Measurements from ENCODE around the gene ELMOD3.
"Not testable (repeated sequence)": the region's sequence is repeated elsewhere in the genome, so short reads cannot be mapped to it uniquely, and the experiment has no call there.

ELMOD3 gene

DNA sequence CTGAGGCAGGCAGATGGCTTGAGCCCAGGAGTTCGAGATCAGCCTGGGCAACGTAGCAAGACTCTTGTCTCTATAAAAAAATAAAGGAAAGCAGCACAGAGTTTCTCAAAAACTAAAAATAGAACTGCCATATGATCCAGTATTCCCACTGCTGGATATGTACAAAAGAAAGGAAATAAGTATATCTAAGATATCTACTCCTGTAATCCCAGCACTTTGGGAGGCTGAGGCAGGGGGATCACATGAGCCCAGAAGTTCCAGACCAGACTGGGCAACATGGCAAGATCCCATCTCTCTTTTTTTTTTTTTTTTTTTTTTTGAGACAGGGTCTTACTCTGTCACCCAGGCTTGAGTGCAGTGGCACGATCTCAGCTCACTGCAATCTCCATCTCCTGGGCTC, 24.9 kb upstream of the ELMOD3 start:
- not testable (repeated sequence) for DNase-seq

DNA sequence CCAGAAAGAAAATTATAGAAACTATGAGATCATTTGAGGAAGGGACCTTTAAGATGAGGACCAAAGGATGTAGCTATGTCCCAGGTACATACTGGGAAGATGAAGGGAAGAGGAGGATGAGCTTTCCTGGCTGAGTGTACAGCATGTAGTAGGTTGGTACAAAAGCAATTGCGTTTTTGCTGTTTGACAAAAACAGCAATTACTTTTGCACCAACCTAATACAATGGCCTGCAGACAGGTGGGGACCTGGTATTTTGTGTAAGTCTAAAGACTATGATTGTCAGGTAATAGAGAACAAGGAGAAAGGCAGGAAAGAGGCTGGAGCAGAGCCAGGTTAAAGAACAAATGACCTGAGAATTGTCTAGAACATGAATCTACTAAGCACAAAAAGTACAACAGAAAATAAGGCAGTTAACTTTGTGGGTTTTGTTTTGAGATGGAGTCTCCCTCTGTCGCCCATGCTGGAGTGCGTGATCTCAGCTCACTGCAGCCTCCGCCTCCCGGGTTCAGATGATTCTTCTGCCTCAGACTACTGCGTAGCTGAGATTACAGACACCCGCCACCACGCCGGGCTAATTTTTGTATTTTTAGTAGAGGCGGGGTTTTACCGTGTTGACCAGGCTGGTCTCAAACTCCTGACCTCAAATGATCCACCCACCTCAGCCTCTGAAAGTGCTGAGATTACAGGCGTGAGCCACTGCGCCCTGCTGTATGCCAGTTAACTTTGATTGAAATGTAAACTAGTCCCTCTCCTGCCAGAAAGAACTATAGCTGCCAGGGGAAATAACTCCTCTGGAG, 23.5 kb upstream of the ELMOD3 start:
- DNase-seq: no peak

DNA sequence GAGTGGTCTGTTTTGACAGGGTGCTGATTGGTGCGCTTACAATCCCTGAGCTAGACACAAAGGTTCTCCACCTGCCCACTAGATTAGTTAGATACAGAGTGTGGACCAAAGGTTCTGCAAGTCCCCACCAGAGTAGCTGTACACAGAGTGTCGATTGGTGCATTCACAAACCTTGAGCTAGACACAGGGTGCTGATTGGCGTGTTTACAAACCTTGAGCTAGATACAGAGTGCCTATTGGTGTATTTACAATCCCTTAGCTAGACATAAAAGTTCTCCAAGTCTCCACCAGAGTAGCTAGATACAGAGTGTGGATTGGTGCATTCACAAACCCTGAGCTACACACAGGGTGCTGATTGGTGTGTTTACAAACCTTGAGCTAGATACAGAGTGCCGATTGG, 20.7 kb upstream of the ELMOD3 start:
- not testable (repeated sequence) for DNase-seq

DNA sequence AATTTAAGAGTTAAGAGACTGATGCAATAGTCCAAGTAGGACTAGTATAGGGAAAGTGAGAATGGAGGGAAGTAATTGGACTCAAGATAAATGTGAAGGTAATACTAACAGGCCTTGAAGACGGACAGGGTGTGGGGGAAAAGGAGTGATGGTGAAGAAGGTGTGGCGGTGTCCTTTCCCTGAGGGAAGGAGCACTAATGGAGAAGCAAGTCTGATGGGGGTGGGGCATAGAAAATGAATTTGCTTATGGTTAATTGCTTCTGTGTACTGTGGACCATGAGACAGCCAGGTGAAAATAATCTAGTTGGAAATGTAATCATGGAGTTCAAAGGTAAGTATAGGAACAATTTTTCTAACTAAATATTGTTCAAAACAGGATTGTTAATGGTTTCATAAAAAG, 19.6 kb upstream of the ELMOD3 start:
- DNase-seq: no peak

DNA sequence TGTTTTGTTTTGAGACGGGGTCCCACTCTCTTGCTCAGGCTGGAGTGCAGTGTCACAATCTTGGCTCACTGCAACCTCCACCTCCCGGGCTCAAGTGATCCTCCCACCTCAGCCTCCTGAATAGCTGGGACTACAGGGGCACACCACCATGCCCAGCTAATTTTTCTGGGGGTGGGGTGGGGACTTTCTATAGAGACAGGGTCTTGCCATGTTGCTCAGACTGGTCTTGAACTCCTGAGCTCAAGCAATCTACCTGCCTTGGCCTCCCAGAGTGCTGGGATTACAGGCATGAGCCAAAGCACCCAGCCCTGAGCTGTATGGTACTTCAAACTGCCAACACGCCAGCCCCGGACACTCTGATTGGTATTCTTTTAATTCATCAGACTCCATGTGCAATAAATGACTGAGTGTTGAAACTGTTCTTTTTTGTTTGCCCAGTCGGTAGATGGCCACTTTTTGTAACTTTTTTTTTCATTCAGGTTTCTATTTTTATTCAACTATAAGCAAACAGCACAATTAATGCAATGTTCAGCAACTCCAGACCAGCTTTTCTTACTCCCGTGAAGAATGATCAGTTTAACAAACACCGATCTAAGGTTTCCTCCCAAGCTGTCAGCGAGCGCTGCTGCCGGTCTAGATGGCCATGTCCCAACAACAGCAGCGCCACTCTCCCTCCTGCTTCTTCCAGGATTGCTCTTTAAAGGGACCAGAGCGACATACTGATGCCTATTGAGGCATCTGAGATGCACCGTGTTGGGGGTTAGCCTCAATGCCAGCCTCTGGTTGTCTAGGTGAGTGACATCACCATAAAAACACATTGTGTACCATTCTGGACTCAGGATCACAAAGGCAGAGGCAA, 14.3 kb upstream of the ELMOD3 start:
- no peak for DNase-seq

DNA sequence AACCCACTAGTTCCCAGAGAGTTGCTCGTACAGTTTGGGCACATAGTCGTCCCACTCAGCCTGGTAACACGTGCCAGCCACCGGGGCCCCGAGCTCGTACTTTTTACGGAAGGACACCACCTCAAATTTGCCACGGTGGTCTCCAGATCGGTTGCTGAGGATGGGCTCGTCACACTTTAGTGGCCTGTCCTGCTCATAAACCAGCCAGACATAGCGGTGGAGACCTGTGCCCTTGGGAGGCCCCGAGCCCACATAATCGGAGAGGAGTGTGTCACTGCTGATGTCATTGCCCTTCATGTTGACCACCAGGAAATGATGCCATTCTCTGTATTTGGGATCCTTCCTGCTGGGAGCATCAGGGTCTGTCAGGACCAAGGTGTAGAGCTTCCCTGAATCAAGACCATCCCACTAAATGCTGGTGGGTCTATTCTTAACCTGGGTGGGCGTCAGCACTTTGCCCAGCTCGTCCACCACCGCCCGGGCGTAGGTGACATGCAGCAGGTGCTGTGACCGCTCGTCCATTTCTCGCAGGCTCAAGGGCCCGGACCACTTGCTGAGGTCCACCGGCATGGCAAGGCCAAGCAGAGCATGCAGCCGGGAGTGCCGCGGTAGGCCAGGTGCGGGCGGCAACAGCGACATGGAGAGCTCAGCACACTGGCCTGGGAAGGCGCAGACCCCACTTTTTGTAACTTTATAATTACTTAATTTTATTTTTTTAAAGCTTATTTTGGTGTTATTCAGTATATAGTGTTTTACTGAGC, 13.1 kb upstream of the ELMOD3 start:
- no peak for DNase-seq

DNA sequence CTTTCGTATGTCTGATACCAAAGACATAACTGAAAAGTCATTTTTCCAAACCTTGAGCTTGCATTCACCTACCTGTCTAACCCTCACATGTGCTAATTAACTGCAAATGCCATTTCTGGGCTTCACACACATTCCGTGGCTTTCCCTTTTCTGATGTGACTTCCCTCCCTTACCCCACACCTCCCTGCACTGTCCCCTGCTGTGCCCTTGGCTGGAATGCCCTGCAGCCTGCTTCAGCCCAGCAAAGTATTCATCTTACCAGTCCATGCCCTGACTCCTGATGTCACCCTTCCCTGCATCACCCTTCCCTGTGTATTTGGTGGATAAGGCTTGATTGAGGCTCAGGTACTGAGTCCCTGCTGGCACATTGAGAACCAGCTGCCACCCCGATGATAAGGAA, 12.4 kb upstream of the ELMOD3 start:
- no peak for DNase-seq

DNA sequence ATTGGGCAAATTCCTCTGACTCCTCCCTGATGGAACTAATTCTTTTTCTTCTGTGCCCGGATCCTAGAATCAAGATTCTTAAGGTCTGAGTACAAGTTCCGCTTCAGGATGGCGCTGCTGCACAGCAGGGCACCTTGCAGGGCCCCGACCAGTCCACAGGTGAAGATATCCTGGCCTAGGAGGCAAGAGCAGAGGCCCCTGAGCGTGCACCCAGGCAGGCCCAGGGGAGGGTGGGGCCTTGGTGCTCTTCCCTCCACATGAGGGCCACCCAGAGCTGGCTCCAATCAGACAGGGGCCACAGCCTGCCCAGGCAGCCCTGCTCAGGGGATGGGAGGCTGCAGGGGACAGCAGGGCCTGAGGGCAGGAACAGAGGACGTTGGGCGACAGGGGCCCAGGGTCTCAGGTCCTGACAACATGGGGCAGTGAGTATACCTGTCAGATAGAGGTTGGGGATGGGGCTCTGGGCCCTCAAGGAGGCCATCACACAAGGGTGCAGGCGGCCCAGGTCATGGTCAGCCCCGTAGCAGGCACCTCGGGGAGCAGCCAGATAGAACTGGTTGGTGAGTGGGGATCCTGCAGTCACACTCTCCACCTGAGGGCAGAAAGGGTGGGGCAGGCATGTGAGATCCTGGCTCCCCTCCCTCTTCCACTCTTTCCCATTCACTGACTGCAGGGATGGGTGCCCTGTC, 11.2 kb upstream of the ELMOD3 start:
- not testable (repeated sequence) for DNase-seq

DNA sequence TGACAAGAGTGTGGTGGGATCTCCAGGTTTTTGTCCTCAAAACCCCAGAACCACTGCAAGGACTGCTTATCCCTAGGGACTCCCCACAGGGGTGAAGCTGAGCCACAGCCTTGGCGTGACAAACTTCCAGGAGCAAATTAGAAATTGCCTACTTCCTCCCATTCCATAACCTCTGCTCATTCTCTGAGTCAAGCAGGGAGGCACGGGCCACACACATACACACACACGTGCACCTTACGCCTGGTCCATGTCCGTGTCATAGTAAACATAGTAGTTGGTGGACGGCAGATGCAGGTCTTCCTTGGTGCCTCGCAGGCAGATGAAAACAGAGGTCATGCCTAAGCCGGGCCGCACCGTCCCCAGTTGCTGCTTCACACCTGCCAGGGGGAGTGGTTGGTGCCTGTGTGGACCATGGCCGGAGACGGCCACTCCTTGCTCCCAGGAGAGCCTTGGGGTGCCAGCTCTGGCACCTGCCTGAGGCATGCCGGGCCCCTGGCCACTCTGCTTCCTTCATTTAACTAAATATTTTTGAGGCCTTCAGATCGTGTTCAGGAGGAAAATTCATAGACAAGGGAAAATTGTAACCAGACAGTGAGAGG, 10.1 kb upstream of the ELMOD3 start:
- DNase-seq: no peak

DNA sequence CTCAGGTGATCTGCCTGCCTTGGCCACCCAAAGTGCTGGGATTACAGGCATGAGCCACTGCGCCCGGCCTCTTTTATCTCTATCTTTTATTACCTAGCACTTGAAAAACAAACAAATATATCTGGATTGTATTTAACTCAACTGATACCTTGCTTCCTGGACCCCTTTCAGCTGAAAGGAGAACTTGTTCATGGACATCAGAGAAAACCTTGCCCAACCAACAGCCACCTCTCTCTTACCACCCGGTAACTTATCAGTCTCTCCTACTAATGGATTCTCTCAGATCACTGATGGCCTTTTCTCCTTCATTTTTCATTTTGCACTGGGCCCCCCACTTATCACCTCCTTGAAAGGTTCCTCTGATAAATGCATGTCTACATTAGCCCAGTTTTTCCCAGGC, 7.0 kb upstream of the ELMOD3 start:
- DNase-seq: no peak

DNA sequence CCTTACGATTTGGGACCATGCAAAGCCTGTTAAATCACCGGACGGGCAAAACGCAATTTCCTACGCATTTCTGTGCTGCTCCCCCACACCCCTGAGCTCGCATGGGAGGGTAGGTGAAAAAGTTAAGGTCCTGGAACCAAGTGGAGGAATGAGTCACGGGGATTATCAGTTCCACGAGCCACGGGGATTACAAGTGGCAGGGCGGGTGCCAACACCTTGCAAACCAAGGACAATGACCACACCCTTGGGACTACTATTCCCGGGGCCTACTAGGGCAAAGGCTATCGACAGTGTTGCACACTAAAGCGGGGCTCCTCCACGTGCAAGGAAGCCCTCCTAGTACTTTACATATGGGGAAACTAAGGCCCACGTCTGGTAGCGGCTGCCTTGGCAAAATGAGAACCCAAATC, 688 bp upstream of the ELMOD3 start:
- no peak for DNase-seq

DNA sequence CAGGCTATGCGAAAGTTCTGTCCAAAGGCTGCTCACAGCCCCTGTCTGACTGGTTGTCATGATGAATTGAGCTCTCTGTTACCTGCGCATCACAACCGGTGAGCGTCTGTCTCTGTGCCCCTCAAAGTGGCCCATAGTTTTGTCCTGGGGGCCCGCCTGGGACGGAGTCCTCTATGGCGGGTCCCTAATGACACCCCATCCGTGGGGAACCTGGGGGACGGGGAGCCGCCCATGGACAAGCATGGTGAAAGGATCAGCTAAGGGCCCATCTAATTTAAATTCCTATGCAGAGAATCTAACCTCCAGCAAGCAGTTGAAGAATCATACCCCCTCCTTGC, 473 bp downstream of the ELMOD3 start:
- DNase-seq: no peak

DNA sequence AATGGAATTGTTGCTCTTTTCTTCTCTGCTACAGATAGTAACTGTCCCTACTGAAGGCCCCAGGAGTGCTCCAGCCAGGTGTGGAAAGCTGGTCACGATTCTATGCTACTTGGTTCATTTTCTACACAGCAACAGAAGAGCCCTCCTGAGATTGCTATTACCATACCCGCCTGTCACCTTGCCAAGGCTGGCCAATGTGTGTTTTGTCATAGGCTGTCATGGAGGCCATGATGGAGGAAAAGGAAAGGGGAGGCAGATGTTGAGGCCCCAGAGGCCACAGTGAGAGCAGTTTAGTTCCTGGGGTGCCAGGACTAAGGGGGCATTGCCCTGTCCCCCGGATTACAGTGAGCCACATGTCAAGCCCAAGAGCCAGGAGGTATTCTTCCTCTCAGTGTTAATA, 952 bp downstream of the ELMOD3 start:
- DNase-seq: no peak

DNA sequence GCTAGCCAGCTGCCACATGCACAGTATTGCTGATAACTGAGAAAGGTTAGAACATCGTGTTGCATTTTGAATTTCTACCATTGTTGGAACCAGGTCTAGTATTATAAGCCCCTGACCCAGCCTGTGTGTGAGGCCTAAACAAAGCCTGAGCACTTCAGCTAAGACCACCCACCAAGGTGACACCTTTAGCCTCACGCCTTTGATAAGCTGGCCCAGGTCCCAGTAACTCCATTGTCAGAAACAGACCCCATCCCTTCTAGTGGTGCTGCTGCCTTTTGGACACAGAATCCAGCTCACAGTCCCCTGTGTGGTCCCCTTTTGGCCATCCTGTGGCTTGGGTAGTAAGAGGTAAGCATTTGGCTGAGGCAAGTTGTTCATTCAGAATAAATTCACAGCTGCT, 1.6 kb downstream of the ELMOD3 start:
- DNase-seq: no peak

DNA sequence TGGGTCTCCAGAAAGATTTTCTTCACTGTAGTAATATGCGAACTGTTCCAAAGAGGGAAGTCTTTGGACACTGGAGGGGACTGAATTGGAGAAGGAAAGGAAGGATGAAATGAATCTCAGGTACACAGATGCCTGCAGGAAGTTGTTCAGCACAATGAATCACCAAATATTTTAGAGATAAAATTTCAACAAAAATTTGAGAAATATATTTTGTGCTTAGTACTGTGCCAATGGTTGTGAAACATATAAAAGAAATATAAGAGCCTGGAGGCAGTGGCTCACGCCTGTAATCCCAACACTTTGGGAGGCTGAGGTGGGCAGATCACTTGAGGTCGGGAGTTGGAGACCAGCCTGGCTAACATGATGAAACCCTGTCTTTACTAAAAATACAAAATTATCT, 3.2 kb downstream of the ELMOD3 start:
- no peak for DNase-seq

DNA sequence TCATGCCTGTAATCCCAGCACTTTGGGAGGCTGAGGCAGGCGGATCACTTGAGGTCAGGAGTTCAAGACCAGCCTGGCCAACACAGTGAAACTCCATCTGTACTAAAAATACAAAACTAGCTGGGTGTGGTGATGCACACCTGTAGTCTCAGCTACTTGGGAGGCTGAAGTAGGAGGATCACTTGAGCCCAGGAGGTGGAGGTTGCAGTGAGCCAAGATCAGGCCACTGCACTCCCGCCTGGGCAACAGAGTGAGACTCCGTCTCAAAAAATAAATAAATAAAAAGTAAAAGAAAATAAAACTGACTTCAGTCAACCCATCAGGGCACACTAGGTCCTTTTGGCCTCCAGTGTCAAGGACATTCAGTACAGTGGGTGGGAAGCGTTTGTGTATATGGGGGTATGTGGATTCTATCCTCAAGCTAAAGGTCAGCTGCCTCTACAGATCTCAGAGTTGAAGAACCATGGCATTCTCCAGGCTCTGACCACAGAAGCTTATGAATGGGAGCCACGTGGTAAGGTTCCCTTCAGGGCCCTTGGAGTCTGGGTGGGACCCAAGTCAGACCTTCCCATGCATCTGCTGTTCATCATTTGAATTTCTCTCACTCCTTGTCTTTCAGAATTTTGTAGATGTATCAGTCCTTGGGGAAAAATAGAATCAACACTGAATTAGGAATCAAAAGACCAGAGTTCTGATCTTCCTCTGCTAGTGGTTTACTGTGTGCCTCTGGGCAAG, 8.3 kb downstream of the ELMOD3 start:
- not testable (repeated sequence) for DNase-seq

DNA sequence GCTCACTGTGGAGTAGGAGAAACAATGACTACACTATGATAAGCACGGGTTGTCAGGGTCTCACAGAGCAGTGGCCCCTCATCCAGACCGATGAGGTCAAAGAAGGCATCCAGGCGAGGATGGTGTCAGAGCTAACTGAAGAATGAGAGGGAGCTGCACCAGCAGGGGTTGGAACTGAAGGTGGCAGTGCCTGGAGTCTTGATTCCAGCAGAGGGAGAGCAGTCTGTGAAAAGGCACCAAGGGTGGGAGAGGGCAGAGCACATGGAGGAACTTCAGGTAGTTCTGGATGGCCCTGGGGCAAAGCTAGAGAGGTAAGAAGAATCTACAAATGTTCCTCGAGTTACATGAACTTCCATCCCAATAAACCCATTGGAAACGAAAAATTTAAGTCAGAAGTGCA, 12.6 kb downstream of the ELMOD3 start:
- no peak for DNase-seq

DNA sequence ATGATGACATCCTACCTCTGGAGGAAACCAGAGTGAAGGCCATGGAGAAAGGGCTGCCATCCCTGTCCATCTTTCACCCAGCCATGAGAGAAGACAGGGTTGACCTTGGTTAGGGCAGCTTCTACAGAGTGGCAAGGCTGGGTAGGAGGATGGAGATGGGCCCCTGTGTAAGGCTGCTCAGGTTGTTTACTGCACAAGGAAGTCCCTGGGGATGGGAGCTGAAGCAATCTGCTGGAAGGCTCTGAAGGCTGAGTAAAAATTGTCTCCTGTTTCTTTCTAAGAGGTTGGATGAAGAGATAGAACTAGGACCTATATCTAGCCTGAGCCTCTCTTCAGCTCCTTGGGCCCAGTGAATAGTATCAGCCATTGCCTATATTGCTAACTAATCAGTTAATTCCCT, 14.4 kb downstream of the ELMOD3 start:
- DNase-seq: no peak

DNA sequence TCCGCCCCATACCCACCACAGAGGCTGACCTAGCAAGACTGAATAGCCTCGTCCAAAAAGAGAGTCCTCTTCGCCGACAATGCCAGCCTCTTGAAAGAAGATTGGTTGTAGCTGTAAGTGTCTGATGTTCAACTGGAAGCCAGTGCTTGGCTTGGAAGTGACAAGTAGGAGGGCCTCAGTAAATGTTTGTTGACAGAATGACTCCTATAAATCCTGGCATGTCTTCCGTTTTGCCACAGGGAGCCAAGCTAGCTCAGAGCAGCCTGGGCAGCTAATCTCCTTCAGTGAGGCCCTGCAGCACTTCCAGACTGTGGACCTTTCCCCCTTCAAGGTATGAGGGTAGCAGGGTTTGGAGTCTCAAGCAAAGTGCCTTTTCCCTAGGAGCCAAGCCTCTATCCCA, 14.9 kb downstream of the ELMOD3 start:
- DNase-seq: no peak

DNA sequence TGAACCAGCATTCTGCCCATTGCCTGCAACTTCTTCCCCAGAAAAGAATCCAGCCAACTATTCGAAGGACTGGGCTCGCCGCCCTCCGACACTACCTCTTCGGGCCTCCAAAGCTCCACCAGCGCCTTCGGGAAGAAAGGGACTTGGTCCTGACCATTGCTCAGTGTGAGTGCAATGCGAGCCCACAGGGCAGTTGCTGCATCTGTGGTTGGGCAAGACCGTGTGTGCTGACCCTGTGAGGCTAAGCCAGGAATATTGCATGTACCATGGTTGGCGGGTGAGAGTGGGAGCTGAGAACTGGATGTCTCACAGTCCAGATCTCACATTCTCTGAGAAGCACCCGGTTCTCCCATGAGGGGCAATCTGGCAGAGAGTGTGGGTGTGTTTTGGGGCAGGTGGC, 16.5 kb downstream of the ELMOD3 start:
- DNase-seq: no peak

DNA sequence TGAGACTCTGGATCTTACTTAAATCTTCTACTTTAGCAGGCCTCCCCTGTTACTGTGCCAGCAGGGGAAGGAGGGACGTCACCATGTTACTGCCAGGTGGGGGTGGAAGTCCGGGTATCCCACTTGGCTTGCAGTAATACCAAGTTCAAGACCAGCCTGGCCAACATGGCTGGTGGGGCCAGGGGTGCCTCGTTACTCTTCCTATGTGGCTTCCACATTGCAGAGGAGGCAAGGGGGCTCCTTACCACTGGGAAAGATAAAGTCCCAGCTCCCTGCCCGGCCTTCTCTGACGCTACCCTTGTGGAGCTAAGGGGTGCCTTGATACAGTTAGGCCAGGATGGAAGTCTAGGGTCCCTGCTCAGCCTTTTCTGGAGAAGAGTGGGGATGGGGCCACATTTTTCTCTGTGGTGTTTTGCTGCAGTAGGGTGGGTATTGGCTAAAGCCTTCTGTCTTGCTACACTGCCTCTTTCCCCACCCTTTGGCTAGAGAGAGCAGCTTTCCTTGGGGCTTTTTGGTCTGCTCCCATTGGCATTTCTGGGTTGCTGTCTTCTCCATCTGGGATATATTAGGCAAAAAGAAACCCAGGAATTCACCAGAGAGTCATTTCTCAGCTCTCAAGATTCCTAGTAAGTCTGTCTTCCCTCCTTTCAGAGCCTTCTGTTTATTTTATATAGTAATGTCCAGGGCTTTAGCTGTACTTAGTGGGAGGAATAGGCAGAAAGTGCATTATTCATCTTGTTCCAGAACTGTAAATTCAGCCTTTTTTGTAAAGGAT, 21.9 kb downstream of the ELMOD3 start:
- DNase-seq: no peak

Measured in NCI-H774 (cell line).